HepG2 (cell line): Measurements from ENCODE around the gene TMC8. TPM values are rescaled to one million over a fixed set of nuclear protein-coding genes. Genes with fewer than 3 reads are reported as not detected.

Experiments used
- ARNT2 ChIP-seq: sonication (generic); formaldehyde crosslinking; IDR thresholded peaks from 2 replicates; pipeline ENCODE4 v1.8.0; 2022; ENCODE audit warnings: mild to moderate bottlenecking, low read depth, missing genetic modification reagents, moderate library complexity
- GABPA ChIP-seq, 2 experiments: IDR thresholded peaks; 2 replicates each; pipeline ENCODE4 v1.6.1; 2011 to 2016; ENCODE audit warnings: low read depth in 2 of 2, low read length in 1 of 2, missing biosample characterization in 1 of 2, missing genetic modification characterization in 1 of 2
- KMT2B ChIP-seq: IDR thresholded peaks from 2 replicates; pipeline ENCODE4 v1.6.1; 2016; ENCODE audit warnings: missing genetic modification reagents, missing compliant biosample characterization
- MTA3 ChIP-seq: sonication (generic); formaldehyde crosslinking; IDR thresholded peaks from 2 replicates; pipeline ENCODE4 v1.4.0; 2020; ENCODE audit warnings: missing genetic modification reagents
- NCOR1 ChIP-seq: fragments of 200-600 bp; sonication (generic); IDR thresholded peaks from 2 replicates; pipeline ENCODE4 v1.7.0; 2017; ENCODE audit warnings: antibody characterized with exemption, low read length, borderline replicate concordance
- NFKBIZ ChIP-seq: IDR thresholded peaks from 2 replicates; pipeline ENCODE4 v1.6.1; 2018; ENCODE audit warnings: missing genetic modification reagents, missing compliant biosample characterization
- NR2F6 ChIP-seq, 2 experiments: IDR thresholded peaks; 2 replicates each; pipeline ENCODE4 v1.6.1; 2016; ENCODE audit warnings: antibody characterized with exemption in 1 of 2, mild to moderate bottlenecking in 1 of 2
- SETDB1 ChIP-seq: sonication (generic); formaldehyde crosslinking; IDR thresholded peaks from 2 replicates; pipeline ENCODE4 v1.5.1; 2020; ENCODE audit warnings: missing genetic modification reagents, mild to moderate bottlenecking, borderline replicate concordance
- SIN3B ChIP-seq: fragments of 150-350 bp; IDR thresholded peaks from 2 replicates; pipeline ENCODE4 v1.6.1; 2014; ENCODE audit warnings: low read length
- SP5 ChIP-seq: IDR thresholded peaks from 2 replicates; pipeline ENCODE4 v1.6.1; 2016; ENCODE audit warnings: low read depth, borderline replicate concordance
- SPEN ChIP-seq: sonication (generic); formaldehyde crosslinking; IDR thresholded peaks from 2 replicates; pipeline ENCODE4 v1.5.1; 2020; ENCODE audit warnings: low read depth, mild to moderate bottlenecking, missing genetic modification reagents
- THAP11 ChIP-seq: IDR thresholded peaks from 2 replicates; pipeline ENCODE4 v1.6.1; 2016; ENCODE audit warnings: missing biosample characterization, missing genetic modification reagents
- ZBTB21 ChIP-seq: sonication (generic); formaldehyde crosslinking; IDR thresholded peaks from 2 replicates; pipeline ENCODE4 v1.4.0; 2020; ENCODE audit warnings: missing genetic modification reagents
- ZNF562 ChIP-seq: sonication (generic); formaldehyde crosslinking; IDR thresholded peaks from 2 replicates; pipeline ENCODE4 v1.8.0; 2022; ENCODE audit warnings: missing genetic modification reagents, borderline replicate concordance
- ZNF670 ChIP-seq: sonication (generic); formaldehyde crosslinking; IDR thresholded peaks from 2 replicates; pipeline ENCODE4 v1.8.0; 2022; ENCODE audit warnings: mild to moderate bottlenecking, missing genetic modification reagents, borderline replicate concordance
- ZNF672 ChIP-seq: sonication (generic); formaldehyde crosslinking; IDR thresholded peaks from 2 replicates; pipeline ENCODE4 v1.8.1; 2022; ENCODE audit warnings: missing genetic modification reagents
- ZNF720 ChIP-seq: sonication (generic); formaldehyde crosslinking; IDR thresholded peaks from 2 replicates; pipeline ENCODE4 v1.4.0; 2020; ENCODE audit warnings: missing genetic modification reagents
- ZNF75D ChIP-seq: sonication (generic); formaldehyde crosslinking; IDR thresholded peaks from 2 replicates; pipeline ENCODE4 v1.8.1; 2023; ENCODE audit warnings: missing genetic modification reagents, mild to moderate bottlenecking, borderline replicate concordance
- ZNF768 ChIP-seq: sonication (generic); formaldehyde crosslinking; IDR thresholded peaks from 2 replicates; pipeline ENCODE4 v1.4.0; 2020; ENCODE audit warnings: missing genetic modification reagents
- ZNF777 ChIP-seq: sonication (generic); formaldehyde crosslinking; IDR thresholded peaks from 2 replicates; pipeline ENCODE4 v1.4.0; 2020; ENCODE audit warnings: missing genetic modification reagents
- polyA plus RNA-seq, 8 experiments: library from polyadenylated mRNA; depleted of rRNA in 3 of 8; stranded (reverse) in 7 of 8; unstranded in 1 of 8; fragments of >200 nt; fragmentation: Illumina TruSeq in 4 of 8; extraction: Trizol in 4 of 8; gene quantifications; 2 replicates each; pipeline versions ENCODE4 v1.2.1 to v1.2.3, GENCODE V29; 2011 to 2016; ENCODE audit warnings: low read depth in 4 of 8, missing spikeins in 1 of 8, mixed read lengths in 1 of 8; ENCODE audit not compliant: insufficient read depth in 1 of 8
- total RNA-seq, 5 experiments: library from RNA; depleted of rRNA; stranded (reverse); fragments of >200 nt; fragmentation: Illumina TruSeq; extraction: Trizol; gene quantifications; 2 replicates each; pipeline ENCODE4 v1.2.3, GENCODE V29; 2016; ENCODE audit warnings: low read depth in 1 of 5
- TF ChIP-seq, protein P1 (sequence below): sonication (generic); formaldehyde crosslinking; IDR thresholded peaks from 2 replicates; pipeline ENCODE4 v1.9.0; 2021; ENCODE audit warnings: missing genetic modification reagents, borderline replicate concordance
- TF ChIP-seq, protein P2 (sequence below): sonication (generic); formaldehyde crosslinking; IDR thresholded peaks from 2 replicates; pipeline ENCODE4 v1.8.0; 2022; ENCODE audit warnings: missing genetic modification reagents, mild to moderate bottlenecking, inconsistent platforms, borderline replicate concordance
- TF ChIP-seq, protein P3 (sequence below): IDR thresholded peaks from 2 replicates; pipeline ENCODE4 v1.6.1; 2018; ENCODE audit warnings: missing genetic modification reagents, mild to moderate bottlenecking, missing compliant biosample characterization
- TF ChIP-seq, protein P4 (sequence below): sonication (generic); formaldehyde crosslinking; IDR thresholded peaks from 2 replicates; pipeline ENCODE4 v1.4.0; 2020; ENCODE audit warnings: missing genetic modification reagents
- TF ChIP-seq, protein P5 (sequence below): sonication (generic); formaldehyde crosslinking; IDR thresholded peaks from 2 replicates; pipeline ENCODE4 v1.5.0; 2020; ENCODE audit warnings: missing genetic modification reagents, mild to moderate bottlenecking, borderline replicate concordance

TMC8 gene
- total and polyA plus RNA-seq, 2 of the 13 experiments (the other 11 are each of a cell fraction or from before 2014, with no cell fraction given) = 0.53 to 7.8 TPM

DNA sequence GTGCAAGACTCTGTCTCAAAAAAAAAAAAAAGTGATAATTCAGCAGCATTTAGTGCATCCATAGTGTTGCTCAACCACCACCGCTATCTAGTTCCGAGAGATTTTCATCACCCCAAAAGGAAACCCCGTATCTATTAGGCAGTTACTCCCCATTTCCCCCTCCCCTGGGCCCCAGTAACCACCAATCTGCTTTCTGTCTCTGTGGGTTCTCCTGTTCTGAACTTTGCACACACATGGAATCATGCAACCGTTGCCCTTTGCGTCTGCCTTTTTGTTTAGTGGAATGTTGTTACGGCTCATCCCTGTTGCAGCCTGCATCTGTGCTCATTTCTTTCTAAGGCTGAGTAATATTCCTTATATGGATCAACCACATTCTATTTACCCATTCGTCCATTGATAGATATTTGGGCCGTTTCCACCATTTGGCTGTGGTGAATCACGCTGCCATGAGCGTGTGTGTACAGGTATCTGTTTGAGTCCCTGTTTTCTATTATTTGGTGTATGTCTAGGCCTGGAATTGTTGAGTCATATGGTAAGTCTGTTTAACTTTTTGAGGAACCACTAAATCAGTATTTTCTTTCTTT lies 29.1 kb downstream of the TMC8 start (continued):
- TF ChIP-seq ZNF777 (no peak), ZNF672 (CRISPR knock-in tag) (no peak), ZNF562 (CRISPR knock-in tag) (no peak), ZNF768 (CRISPR knock-in tag) (no peak), MTA3 (CRISPR knock-in tag) (no peak), NFKBIZ (peak; percentile 25; the same call in 1 of the 2 replicates), ZBTB21 (CRISPR knock-in tag) (no peak), SIN3B (no peak), SPEN (no peak), NR2F6 (IDR thresholded peaks at IDR 0.05) (peak; percentile 40; the same call in 1 of the 2 replicates), NR2F6 (CRISPR knock-in tag; IDR thresholded peaks at IDR 0.05) (peak; percentile 65; the same call in 1 of the 2 replicates), SETDB1 (CRISPR knock-in tag) (no peak), SP5 (CRISPR knock-in tag) (no peak), ZNF75D (no peak), KMT2B (CRISPR knock-in tag) (no peak), ZNF670 (CRISPR knock-in tag) (no peak), THAP11 (CRISPR knock-in tag) (peak; percentile 53; the same call in 1 of the 2 replicates), ZNF720 (no peak), ARNT2 (CRISPR knock-in tag) (no peak), NCOR1 (peak; percentile 83), GABPA (IDR thresholded peaks at IDR 0.05; ENCODE audit: low read depth, low read length) (no peak), GABPA (CRISPR knock-in tag; IDR thresholded peaks at IDR 0.05; ENCODE audit: low read depth) (no peak)
- TF ChIP-seq, protein P1, sequence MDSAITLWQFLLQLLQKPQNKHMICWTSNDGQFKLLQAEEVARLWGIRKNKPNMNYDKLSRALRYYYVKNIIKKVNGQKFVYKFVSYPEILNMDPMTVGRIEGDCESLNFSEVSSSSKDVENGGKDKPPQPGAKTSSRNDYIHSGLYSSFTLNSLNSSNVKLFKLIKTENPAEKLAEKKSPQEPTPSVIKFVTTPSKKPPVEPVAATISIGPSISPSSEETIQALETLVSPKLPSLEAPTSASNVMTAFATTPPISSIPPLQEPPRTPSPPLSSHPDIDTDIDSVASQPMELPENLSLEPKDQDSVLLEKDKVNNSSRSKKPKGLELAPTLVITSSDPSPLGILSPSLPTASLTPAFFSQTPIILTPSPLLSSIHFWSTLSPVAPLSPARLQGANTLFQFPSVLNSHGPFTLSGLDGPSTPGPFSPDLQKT = no peak
- TF ChIP-seq, protein P2, sequence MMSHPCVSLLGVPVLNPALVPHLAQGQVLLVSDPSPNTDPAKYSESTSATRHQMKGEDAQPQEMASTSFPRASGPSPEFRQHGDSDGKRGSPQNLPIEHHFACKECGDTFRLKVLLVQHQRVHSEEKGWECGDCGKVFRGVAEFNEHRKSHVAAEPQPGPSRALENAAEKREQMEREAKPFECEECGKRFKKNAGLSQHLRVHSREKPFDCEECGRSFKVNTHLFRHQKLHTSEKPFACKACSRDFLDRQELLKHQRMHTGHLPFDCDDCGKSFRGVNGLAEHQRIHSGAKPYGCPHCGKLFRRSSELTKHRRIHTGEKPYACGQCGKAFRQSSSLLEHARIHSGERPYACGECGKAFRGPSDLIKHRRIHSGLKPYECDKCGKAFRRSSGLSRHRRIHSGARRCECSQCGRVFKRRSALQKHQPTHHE (CRISPR knock-in tag) = no peak
- TF ChIP-seq, protein P3, sequence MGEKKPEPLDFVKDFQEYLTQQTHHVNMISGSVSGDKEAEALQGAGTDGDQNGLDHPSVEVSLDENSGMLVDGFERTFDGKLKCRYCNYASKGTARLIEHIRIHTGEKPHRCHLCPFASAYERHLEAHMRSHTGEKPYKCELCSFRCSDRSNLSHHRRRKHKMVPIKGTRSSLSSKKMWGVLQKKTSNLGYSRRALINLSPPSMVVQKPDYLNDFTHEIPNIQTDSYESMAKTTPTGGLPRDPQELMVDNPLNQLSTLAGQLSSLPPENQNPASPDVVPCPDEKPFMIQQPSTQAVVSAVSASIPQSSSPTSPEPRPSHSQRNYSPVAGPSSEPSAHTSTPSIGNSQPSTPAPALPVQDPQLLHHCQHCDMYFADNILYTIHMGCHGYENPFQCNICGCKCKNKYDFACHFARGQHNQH (CRISPR knock-in tag) = no peak
- TF ChIP-seq, protein P4, sequence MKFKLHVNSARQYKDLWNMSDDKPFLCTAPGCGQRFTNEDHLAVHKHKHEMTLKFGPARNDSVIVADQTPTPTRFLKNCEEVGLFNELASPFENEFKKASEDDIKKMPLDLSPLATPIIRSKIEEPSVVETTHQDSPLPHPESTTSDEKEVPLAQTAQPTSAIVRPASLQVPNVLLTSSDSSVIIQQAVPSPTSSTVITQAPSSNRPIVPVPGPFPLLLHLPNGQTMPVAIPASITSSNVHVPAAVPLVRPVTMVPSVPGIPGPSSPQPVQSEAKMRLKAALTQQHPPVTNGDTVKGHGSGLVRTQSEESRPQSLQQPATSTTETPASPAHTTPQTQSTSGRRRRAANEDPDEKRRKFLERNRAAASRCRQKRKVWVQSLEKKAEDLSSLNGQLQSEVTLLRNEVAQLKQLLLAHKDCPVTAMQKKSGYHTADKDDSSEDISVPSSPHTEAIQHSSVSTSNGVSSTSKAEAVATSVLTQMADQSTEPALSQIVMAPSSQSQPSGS (CRISPR knock-in tag) = 0 out of 2 replicates have a peak, but pooled peaks have one; percentile 17
- TF ChIP-seq, protein P5, sequence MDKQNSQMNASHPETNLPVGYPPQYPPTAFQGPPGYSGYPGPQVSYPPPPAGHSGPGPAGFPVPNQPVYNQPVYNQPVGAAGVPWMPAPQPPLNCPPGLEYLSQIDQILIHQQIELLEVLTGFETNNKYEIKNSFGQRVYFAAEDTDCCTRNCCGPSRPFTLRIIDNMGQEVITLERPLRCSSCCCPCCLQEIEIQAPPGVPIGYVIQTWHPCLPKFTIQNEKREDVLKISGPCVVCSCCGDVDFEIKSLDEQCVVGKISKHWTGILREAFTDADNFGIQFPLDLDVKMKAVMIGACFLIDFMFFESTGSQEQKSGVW (CRISPR knock-in tag) = no peak
